Activated CD4-positive, alpha-beta memory T cell treated with anti-CD3 and anti-CD28 coated beads for 36 hours (primary cell): ENCODE results near the gene SAG. TPM values are rescaled to one million over a fixed set of nuclear protein-coding genes. Genes with fewer than 3 reads are reported as not detected.

ENCODE experiments used
- CTCF ChIA-PET: fragments of 350-600 bp; sonication (Branson Sonifier 250); formaldehyde crosslinking; loops from one replicate; lab custom pipeline; 2021; ENCODE audit warnings: antibody characterized with exemption, inconsistent platforms; lab: Charles Lee
- POLR2A ChIA-PET: fragments of 350-600 bp; sonication (Branson Sonifier 250); formaldehyde crosslinking; loops from one replicate; lab custom pipeline; 2021; ENCODE audit warnings: antibody characterized with exemption; lab: Charles Lee
- DNase-seq: peaks from one replicate; pipeline ENCODE4 v3.0.0-alpha.2; 2020
- H3K27ac Mint-ChIP-seq: one replicate; pipeline ENCODE4 v1.8.0; 2021; ENCODE audit warnings: mixed read lengths
- H3K27me3 Mint-ChIP-seq: one replicate; pipeline ENCODE4 v1.8.0; 2021; ENCODE audit warnings: mixed read lengths
- H3K36me3 Mint-ChIP-seq: one replicate; pipeline ENCODE4 v1.8.0; 2021; ENCODE audit warnings: mixed read lengths
- H3K4me1 Mint-ChIP-seq: one replicate; pipeline ENCODE4 v1.8.0; 2021; ENCODE audit warnings: low read depth, mixed read lengths
- H3K4me3 Mint-ChIP-seq: one replicate; pipeline ENCODE4 v1.8.0; 2021; ENCODE audit warnings: mild to moderate bottlenecking, mixed read lengths
- H3K9me3 Mint-ChIP-seq: one replicate; pipeline ENCODE4 v1.8.0; 2021; ENCODE audit warnings: mixed read lengths
- intact Hi-C: fragments of 100-400 bp; cut with micrococcal nuclease; formaldehyde crosslinking; loops from one replicate; pipeline ENCODE4 v1.15.1; 2023
- total RNA-seq, 2 experiments: library from RNA; stranded (reverse); gene quantifications; one replicate each; pipeline ENCODE4 v1.2.3, GENCODE V29; 2021

Gene SAG
- total RNA-seq, 2 experiments from 2014 or later: 0.27 to 1.3 TPM

DNA sequence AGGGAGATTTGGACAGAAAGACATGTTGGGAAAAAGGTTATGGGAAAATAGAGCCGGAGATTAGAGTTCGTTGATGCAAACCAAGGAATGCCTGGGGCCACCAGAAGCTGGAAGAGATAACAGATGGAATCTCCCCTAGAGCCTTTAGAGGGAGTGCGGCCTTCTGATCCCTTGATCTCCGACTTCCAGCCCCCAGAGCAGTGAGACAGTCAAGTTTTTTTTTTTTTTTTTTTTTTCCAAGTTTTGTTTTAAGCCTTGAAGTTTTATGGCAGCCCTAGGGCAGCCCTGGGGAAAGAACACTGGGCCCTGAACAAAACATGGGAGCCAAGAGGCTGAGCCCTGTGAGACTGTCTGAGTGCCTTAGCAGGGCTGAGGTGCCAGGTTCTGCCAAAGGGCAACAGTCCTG lies 53.2 kb downstream of the SAG start:
- CTCF ChIA-PET: interaction anchor here (1.7 kb wide), 1 partner anchor 82 kb away, joined by 3 read pairs; no protein-coding TSS in a partner anchor
- intact Hi-C loops: no loop called here
- H3K27ac Mint-ChIP-seq: no peak overlapping the region
- H3K4me1 Mint-ChIP-seq: peaks cover 39% of the 10 kb centered on the region
- DNase-seq: no peak
- POLR2A ChIA-PET: no interaction called here
- H3K27me3 Mint-ChIP-seq: no peaks in the 10 kb centered on the region
- no peak overlapping the region for H3K4me3 Mint-ChIP-seq
- peaks cover 11% of the 10 kb centered on the region for H3K36me3 Mint-ChIP-seq
- H3K9me3 Mint-ChIP-seq: peaks cover 5% of the 10 kb centered on the region

GRCh38 chr2:233361297-233361696 lies 53.7 kb downstream of the SAG start:
- H3K27ac Mint-ChIP-seq: no peak overlapping the region
- no peak for DNase-seq
- ChIA-PET POLR2A (no interaction called here), CTCF (interaction anchor here (1.7 kb wide), 1 partner anchor 82 kb away, joined by 3 read pairs; no protein-coding TSS in a partner anchor)
- H3K4me3 Mint-ChIP-seq: no peak overlapping the region
- H3K36me3 Mint-ChIP-seq: peaks cover 11% of the 10 kb centered on the region
- no peaks in the 10 kb centered on the region for H3K27me3 Mint-ChIP-seq
- peaks cover 39% of the 10 kb centered on the region for H3K4me1 Mint-ChIP-seq
- intact Hi-C loops: no loop called here
- peaks cover 5% of the 10 kb centered on the region for H3K9me3 Mint-ChIP-seq

DNA sequence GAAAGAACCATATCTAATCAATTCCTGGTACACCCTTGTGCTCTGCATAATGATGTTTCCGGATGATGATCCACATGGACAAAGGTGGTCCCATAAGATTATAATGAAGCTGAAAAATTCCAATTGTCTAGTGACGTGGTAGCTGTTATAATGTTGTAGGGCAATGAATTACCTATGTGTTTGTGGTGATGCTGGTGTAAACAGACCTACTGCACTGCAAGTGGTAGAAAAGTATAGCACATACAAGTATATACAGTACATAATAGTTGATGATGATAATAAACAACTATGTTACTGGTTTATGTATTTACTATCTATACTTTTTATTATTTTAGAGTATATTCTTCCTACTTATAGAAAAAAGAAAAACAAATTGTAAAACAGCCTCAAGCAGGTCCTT lies 55.1 kb downstream of the SAG start:
- Mint-ChIP-seq H3K27me3 (no peaks in the 10 kb centered on the region), H3K36me3 (peaks cover 11% of the 10 kb centered on the region), H3K4me1 (peaks cover 32% of the 10 kb centered on the region), H3K9me3 (peaks cover 5% of the 10 kb centered on the region), H3K27ac (no peak overlapping the region), H3K4me3 (no peak overlapping the region)
- ChIA-PET CTCF (interaction anchor here (1.3 kb wide), 1 partner anchor 41 kb away, joined by 4 read pairs; no protein-coding TSS in a partner anchor), POLR2A (interaction anchor here (1.1 kb wide), 1 partner anchor 22 kb away, joined by 3 read pairs; no protein-coding TSS in a partner anchor)
- intact Hi-C loops: no loop called here
- DNase-seq: no peak

DNA sequence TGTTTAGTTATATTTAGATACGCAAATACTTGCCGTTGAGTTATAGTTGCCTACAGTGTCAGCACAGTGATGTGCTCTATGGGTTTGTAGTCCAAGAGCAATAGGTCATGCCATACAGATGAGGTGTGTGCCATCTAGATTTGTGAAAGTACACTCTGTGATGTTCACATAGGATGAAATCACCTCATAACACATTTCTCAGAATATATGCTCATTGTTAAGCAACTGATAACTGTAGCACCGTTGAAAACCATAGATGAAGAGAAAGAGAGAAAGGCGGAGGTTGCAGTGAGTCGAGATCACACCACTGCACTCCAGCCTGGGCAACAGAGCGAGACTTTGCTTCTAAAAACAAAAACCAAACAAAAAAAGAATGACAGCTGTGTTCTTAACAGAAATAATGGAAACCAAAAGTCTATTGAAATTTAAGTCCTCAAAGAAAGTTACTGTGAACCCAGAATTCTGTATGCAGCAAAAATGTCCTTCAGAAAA lies 56.2 kb downstream of the SAG start:
- H3K9me3 Mint-ChIP-seq: peaks cover 5% of the 10 kb centered on the region
- intact Hi-C loops: no loop called here
- H3K27me3 Mint-ChIP-seq: no peaks in the 10 kb centered on the region
- ChIA-PET CTCF (interaction anchor here (1.3 kb wide), 1 partner anchor 40 kb away, joined by 4 read pairs; no protein-coding TSS in a partner anchor), POLR2A (no interaction called here)
- H3K4me3 Mint-ChIP-seq: no peak overlapping the region
- peaks cover 7% of the 10 kb centered on the region for H3K36me3 Mint-ChIP-seq
- no peak overlapping the region for H3K27ac Mint-ChIP-seq
- no peak for DNase-seq
- H3K4me1 Mint-ChIP-seq: peaks cover 27% of the 10 kb centered on the region

DNA sequence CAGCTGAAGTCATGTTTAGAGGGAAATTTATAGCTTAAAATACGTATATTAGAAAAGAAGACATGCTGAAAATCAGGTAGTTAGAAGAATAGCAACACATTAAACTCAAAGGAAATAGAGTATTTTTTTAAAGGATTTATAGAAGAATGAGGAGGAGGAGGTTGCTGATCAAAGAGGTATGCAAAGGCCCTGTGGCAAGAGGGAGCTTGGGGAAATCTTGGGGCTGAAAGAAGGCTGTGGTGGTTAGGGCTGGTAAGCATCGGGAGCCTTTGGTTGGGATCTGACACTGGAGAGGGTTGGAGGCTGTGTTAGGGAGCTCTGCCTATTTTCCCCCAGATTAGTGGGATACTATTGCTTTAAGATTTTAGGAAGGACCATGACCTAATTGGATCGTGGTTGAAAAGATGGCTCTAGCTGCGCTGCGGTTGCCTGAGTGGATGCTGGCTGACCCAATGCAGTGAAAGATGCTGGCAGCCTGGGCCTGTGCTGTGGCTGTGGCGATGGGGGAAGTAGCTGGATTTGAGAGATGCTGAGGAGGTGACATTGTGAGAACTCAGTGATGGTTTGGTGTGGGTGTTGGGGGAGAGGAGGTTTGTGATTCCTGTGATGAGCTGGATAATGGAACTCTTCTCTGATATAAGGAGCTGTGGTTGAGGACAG lies 58.4 kb downstream of the SAG start:
- Mint-ChIP-seq H3K9me3 (peaks cover 5% of the 10 kb centered on the region), H3K4me1 (peaks cover 25% of the 10 kb centered on the region), H3K27ac (no peak overlapping the region), H3K36me3 (peaks cover 7% of the 10 kb centered on the region), H3K4me3 (no peak overlapping the region), H3K27me3 (no peaks in the 10 kb centered on the region)
- ChIA-PET CTCF (no interaction called here), POLR2A (interaction anchor here (1.1 kb wide), 1 partner anchor 11 kb away, joined by 4 read pairs; no protein-coding TSS in a partner anchor)
- intact Hi-C loops: no loop called here
- no peak for DNase-seq

DNA sequence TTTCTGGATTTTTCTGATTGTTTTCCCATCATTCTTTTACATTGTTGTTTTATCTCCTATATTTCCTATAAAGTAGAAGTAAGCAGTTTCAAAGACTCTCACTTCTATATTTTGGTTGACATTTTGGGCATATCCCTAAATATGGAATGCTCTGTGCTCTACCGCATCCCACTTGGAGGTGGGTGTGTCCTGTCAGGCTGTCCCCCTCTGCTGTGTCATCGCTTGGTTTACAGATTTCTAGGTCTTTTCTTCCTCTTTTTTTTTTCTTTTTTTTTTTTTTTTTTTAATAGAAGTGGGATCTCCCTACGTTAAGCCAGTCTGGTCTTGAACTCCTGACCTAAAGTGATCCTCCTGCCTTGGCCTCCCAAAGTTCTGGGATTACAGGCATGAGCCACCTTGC lies 60.0 kb downstream of the SAG start:
- H3K4me1 Mint-ChIP-seq: peaks cover 25% of the 10 kb centered on the region

GRCh38 chr2:233368756-233369155 lies 61.1 kb downstream of the SAG start:
- intact Hi-C loops: no loop called here
- Mint-ChIP-seq H3K36me3 (peaks cover 8% of the 10 kb centered on the region), H3K4me3 (no peak overlapping the region), H3K4me1 (peaks cover 23% of the 10 kb centered on the region), H3K9me3 (peaks cover 1% of the 10 kb centered on the region), H3K27me3 (no peaks in the 10 kb centered on the region), H3K27ac (no peak overlapping the region)
- CTCF ChIA-PET: no interaction called here
- POLR2A ChIA-PET: no interaction called here
- DNase-seq: no peak

More for the DNA sequence above, 60.0 kb downstream of the SAG start:
- Mint-ChIP-seq H3K9me3 (peaks cover 5% of the 10 kb centered on the region), H3K27me3 (no peaks in the 10 kb centered on the region), H3K27ac (no peak overlapping the region), H3K4me3 (no peak overlapping the region), H3K36me3 (peaks cover 7% of the 10 kb centered on the region)
- CTCF ChIA-PET: no interaction called here
- intact Hi-C loops: no loop called here
- no peak for DNase-seq
- POLR2A ChIA-PET: interaction anchor here (0.7 kb wide), 1 partner anchor 26 kb away, joined by 3 read pairs; no protein-coding TSS in a partner anchor

- DNase-seq: no peak
- Mint-ChIP-seq H3K27ac (no peak overlapping the region), H3K4me3 (no peak overlapping the region), H3K4me1 (peaks cover 22% of the 10 kb centered on the region), H3K9me3 (no peaks in the 10 kb centered on the region), H3K27me3 (no peaks in the 10 kb centered on the region), H3K36me3 (peaks cover 6% of the 10 kb centered on the region)
- intact Hi-C loops: no loop called here
- CTCF ChIA-PET: no interaction called here
- POLR2A ChIA-PET: no interaction called here
Observed at GRCh38 chr2:233369462-233369861, 61.8 kb downstream of the SAG start.

DNA sequence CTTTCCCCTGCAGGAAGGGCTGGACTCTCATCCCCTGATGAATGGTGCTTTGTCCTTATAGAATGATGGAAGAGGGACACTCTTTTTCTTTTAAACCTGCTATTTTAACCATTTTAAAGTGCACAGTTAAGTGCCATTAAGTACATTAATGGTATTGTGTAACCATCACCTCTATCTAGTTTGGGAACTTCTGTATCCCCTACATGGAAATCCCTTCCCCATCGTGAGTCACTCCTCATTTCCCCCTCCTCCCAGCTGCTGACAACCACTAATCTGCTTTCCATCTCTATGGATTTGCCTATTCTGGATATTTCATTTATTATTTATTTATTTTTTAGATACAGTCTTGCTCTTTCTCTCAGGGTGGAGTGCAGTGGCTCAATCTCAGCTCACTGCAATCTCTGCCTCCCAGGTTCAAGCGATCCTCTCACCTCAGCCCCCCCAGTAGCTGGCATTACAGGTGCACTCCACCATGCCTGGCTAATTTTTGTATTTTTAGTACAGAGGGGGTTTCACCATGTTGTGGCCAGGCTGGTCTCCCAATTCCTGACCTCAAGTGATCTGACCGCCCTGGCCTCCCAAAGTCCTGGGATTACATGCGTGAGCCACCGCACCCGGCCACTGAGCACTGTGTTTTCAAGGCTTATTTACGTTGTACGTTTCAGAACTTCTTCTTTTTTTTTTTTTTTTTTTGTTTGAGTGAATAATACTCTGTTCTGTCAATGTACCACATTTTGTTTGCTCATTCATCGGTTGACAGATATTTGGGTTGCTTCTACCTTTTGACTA lies 62.5 kb downstream of the SAG start:
- H3K9me3 Mint-ChIP-seq: no peaks in the 10 kb centered on the region
- no peak overlapping the region for H3K27ac Mint-ChIP-seq
- CTCF ChIA-PET: no interaction called here
- no peaks in the 10 kb centered on the region for H3K27me3 Mint-ChIP-seq
- no peak overlapping the region for H3K4me3 Mint-ChIP-seq
- DNase-seq: no peak
- peaks cover 5% of the 10 kb centered on the region for H3K36me3 Mint-ChIP-seq
- peaks cover 22% of the 10 kb centered on the region for H3K4me1 Mint-ChIP-seq
- intact Hi-C loops: no loop called here
- POLR2A ChIA-PET: no interaction called here

DNA sequence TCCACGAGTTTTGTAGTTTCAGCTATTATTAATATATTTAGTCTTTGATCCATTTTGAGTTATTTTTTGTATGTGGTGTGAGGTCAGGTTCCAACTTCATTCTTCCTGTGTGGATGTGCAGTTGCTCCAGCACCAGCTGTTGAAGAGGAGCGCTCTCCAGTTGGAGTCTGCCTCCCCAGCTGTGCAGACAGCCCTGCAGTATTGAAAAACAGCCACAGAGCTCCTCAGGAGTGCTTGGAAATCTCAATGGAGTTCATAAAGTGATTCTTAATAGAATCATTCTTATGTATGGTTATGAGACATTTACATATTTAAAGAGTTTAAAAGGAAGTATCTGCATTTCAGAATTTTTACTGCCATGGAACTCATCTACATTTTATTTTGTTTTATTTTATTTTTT lies 64.0 kb downstream of the SAG start:
- DNase-seq: no peak
- Mint-ChIP-seq H3K36me3 (peaks cover 5% of the 10 kb centered on the region), H3K4me1 (peaks cover 13% of the 10 kb centered on the region), H3K4me3 (no peak overlapping the region), H3K27ac (no peak overlapping the region), H3K9me3 (no peaks in the 10 kb centered on the region), H3K27me3 (no peaks in the 10 kb centered on the region)
- intact Hi-C loops: no loop called here
- ChIA-PET POLR2A (interaction anchor here (1.4 kb wide), 1 partner anchor 29 kb away, joined by 3 read pairs; no protein-coding TSS in a partner anchor), CTCF (interaction anchor here (0.7 kb wide), 1 partner anchor 33 kb away, joined by 3 read pairs; no protein-coding TSS in a partner anchor)

GRCh38 chr2:233372855-233373254 lies 65.2 kb downstream of the SAG start:
- CTCF ChIA-PET: interaction anchor here (0.6 kb wide), 1 partner anchor 70 kb away, joined by 5 read pairs; no protein-coding TSS in a partner anchor
- Mint-ChIP-seq H3K27ac (no peak overlapping the region), H3K4me3 (no peak overlapping the region), H3K36me3 (peaks cover 15% of the 10 kb centered on the region), H3K4me1 (peaks cover 13% of the 10 kb centered on the region), H3K27me3 (no peaks in the 10 kb centered on the region), H3K9me3 (no peaks in the 10 kb centered on the region)
- intact Hi-C loops: no loop called here
- DNase-seq: no peak
- POLR2A ChIA-PET: interaction anchor here (1.4 kb wide), 1 partner anchor 27 kb away, joined by 3 read pairs; no protein-coding TSS in a partner anchor

- CTCF ChIA-PET: no interaction called here
- Mint-ChIP-seq H3K4me1 (peaks cover 13% of the 10 kb centered on the region), H3K27me3 (no peaks in the 10 kb centered on the region), H3K4me3 (no peak overlapping the region), H3K9me3 (no peaks in the 10 kb centered on the region), H3K36me3 (peaks cover 15% of the 10 kb centered on the region), H3K27ac (no peak overlapping the region)
- no peak for DNase-seq
- intact Hi-C loops: no loop called here
- POLR2A ChIA-PET: interaction anchor here (1.4 kb wide), 1 partner anchor 27 kb away, joined by 3 read pairs; no protein-coding TSS in a partner anchor
Observed at GRCh38 chr2:233373316-233373715, 65.7 kb downstream of the SAG start.
